HepG2 (cell line): ENCODE measurements around the gene ANKRD11. TPM values are rescaled to one million over a fixed set of nuclear protein-coding genes. Genes with fewer than 3 reads are reported as not detected.

Source experiments
- ATAC-seq: fragments of 200-7000 bp; cut with Tn5 transposase; 3 replicates; pipeline ENCODE4 v1.9.1; 2020; ENCODE audit warnings: mild to moderate bottlenecking, moderate library complexity
- BruUV-seq: library from RNA; stranded (reverse); fragments of 400-500 nt; replicated peaks from 2 replicates; lab custom pipeline; 2021; lab: Mats Ljungman, UMichigan
- CTCF ChIA-PET: fragments of 300-600 bp; formaldehyde crosslinking; extraction: SDS; loops from one replicate; lab custom pipeline; 2021; ENCODE audit warnings: low total read pairs, inconsistent platforms, low intra/inter-chr PET ratio; lab: Yijun Ruan, JAX
- POLR2A ChIA-PET: fragments of 350-600 bp; sonication (Branson Sonifier 250); formaldehyde crosslinking; loops from one replicate; lab custom pipeline; 2020; ENCODE audit warnings: antibody characterized with exemption, inconsistent platforms; lab: Yijun Ruan, JAX
- DNase-seq: peaks from one replicate; pipeline ENCODE4 v3.0.0-alpha.2; 2015; ENCODE audit warnings: low spot score
- FAIRE-seq: peaks from 3 replicates; lab custom pipeline; 2011; peaks lifted over from hg19 to GRCh38; lab: Jason Lieb, UNC
- H2AFZ ChIP-seq: one replicate; pipeline ENCODE4 v1.6.1; 2011; ENCODE audit warnings: low read length, inconsistent platforms
- H3K27ac ChIP-seq: fragments of 300-600 bp; 3 replicates; pipeline ENCODE4 v1.8.0; 2011; ENCODE audit warnings: mixed run types, mild to moderate bottlenecking, mixed read lengths, low read length, inconsistent platforms; ENCODE audit not compliant: insufficient read depth; ENCODE audit errors: extremely low read length
- H3K27me3 ChIP-seq, 2 experiments: fragments of 200-600 bp in 1 of 2; 2 replicates in 1 of 2; 3 replicates in 1 of 2; pipeline versions ENCODE4 v1.6.0 to v1.8.0; 2011; ENCODE audit warnings: low read length in 2 of 2, mild to moderate bottlenecking in 2 of 2, moderate library complexity in 2 of 2, inconsistent platforms in 1 of 2; ENCODE audit not compliant: insufficient read depth in 2 of 2, control insufficient read depth in 1 of 2
- H3K36me3 ChIP-seq, 2 experiments: fragments of 200-600 bp in 1 of 2; replicated peaks in 1 of 2; 2 replicates in 1 of 2; 3 replicates in 1 of 2; pipeline versions ENCODE4 v1.5.1 to v1.8.0; 2011; ENCODE audit warnings: low read length in 2 of 2, inconsistent platforms in 1 of 2; ENCODE audit not compliant: insufficient read depth in 2 of 2, control insufficient read depth in 1 of 2
- H3K4me1 ChIP-seq: 2 replicates; pipeline ENCODE4 v1.5.1; 2012; ENCODE audit warnings: low read length, inconsistent platforms; ENCODE audit not compliant: insufficient read depth
- H3K4me2 ChIP-seq: 2 replicates; pipeline ENCODE4 v1.6.0; 2011; ENCODE audit warnings: low read depth, low read length, inconsistent platforms
- H3K4me3 ChIP-seq, 3 experiments: fragments of 200-600 bp in 1 of 3; sonication (generic), shearing (Covaris generic) in 1 of 3; replicated peaks in 1 of 3; 2 replicates each; pipeline ENCODE4 v1.5.1; 2011 to 2016; ENCODE audit warnings: low read length in 3 of 3, inconsistent platforms in 2 of 3, low read depth in 2 of 3, mild to moderate bottlenecking in 2 of 3, control low read depth in 1 of 3, mixed read lengths in 1 of 3; ENCODE audit not compliant: insufficient read depth in 1 of 3
- H3K79me2 ChIP-seq: one replicate; pipeline ENCODE4 v1.6.1; 2011; ENCODE audit warnings: low read length, inconsistent platforms; ENCODE audit not compliant: insufficient read depth
- H3K9ac ChIP-seq: 2 replicates; pipeline ENCODE4 v1.6.0; 2011; ENCODE audit warnings: mild to moderate bottlenecking, low read depth, low read length, inconsistent platforms; ENCODE audit not compliant: insufficient read depth
- H3K9me3 ChIP-seq: 2 replicates; pipeline ENCODE4 v1.5.1; 2012; ENCODE audit warnings: mild to moderate bottlenecking, low read length
- H4K20me1 ChIP-seq: 2 replicates; pipeline ENCODE4 v1.6.0; 2011; ENCODE audit warnings: inconsistent platforms, mild to moderate bottlenecking, low read length, moderate library complexity; ENCODE audit not compliant: insufficient read depth
- AHDC1 ChIP-seq: sonication (generic); formaldehyde crosslinking; IDR thresholded peaks from 2 replicates; pipeline ENCODE4 v1.5.1; 2020; ENCODE audit warnings: mild to moderate bottlenecking, missing genetic modification reagents, borderline replicate concordance
- AKAP8 ChIP-seq: sonication (generic); formaldehyde crosslinking; IDR thresholded peaks from 2 replicates; pipeline ENCODE4 v1.5.1; 2020; ENCODE audit warnings: mild to moderate bottlenecking, missing genetic modification reagents
- FOXA1 ChIP-seq, 2 experiments: fragments of 450-650 bp in 1 of 2; sonication (generic) in 1 of 2; formaldehyde crosslinking in 1 of 2; IDR thresholded peaks; 2 replicates each; pipeline versions ENCODE4 v1.4.0 to v1.6.1; 2016 to 2020; ENCODE audit warnings: missing genetic modification reagents in 1 of 2
- KMT2A ChIP-seq: sonication (generic); formaldehyde crosslinking; IDR thresholded peaks from 2 replicates; pipeline ENCODE4 v1.4.0; 2020; ENCODE audit warnings: missing genetic modification reagents
- MEIS2 ChIP-seq: sonication (generic); formaldehyde crosslinking; IDR thresholded peaks from 2 replicates; pipeline ENCODE4 v1.9.0; 2021; ENCODE audit warnings: mild to moderate bottlenecking, missing genetic modification reagents
- SP2 ChIP-seq: sonication (generic); formaldehyde crosslinking; IDR thresholded peaks from 2 replicates; pipeline ENCODE4 v1.5.1; 2020; ENCODE audit warnings: mild to moderate bottlenecking, missing genetic modification reagents
- TBL1XR1 ChIP-seq: fragments of 150-350 bp; IDR thresholded peaks from 2 replicates; pipeline ENCODE4 v1.6.1; 2014; ENCODE audit warnings: borderline replicate concordance, low read length; ENCODE audit not compliant: partially characterized antibody
- ZBTB20 ChIP-seq: sonication (generic); formaldehyde crosslinking; IDR thresholded peaks from 2 replicates; pipeline ENCODE4 v1.8.1; 2023; ENCODE audit warnings: missing genetic modification reagents, low read depth, mild to moderate bottlenecking, borderline replicate concordance
- ZBTB38 ChIP-seq: sonication (generic); formaldehyde crosslinking; IDR thresholded peaks from 2 replicates; pipeline ENCODE4 v1.5.1; 2020; ENCODE audit warnings: mild to moderate bottlenecking, missing genetic modification reagents
- ZBTB44 ChIP-seq: sonication (generic); formaldehyde crosslinking; IDR thresholded peaks from 2 replicates; pipeline ENCODE4 v1.4.0; 2020; ENCODE audit warnings: missing genetic modification reagents
- ZFY ChIP-seq: sonication (generic); formaldehyde crosslinking; IDR thresholded peaks from 2 replicates; pipeline ENCODE4 v1.4.0; 2020; ENCODE audit warnings: missing genetic modification reagents
- ZNF292 ChIP-seq: sonication (generic); formaldehyde crosslinking; IDR thresholded peaks from 2 replicates; pipeline ENCODE4 v1.8.1; 2022; ENCODE audit warnings: mild to moderate bottlenecking, low read depth, missing genetic modification reagents, borderline replicate concordance
- ZNF556 ChIP-seq: sonication (generic); formaldehyde crosslinking; IDR thresholded peaks from 2 replicates; pipeline ENCODE4 v1.4.0; 2020; ENCODE audit warnings: mild to moderate bottlenecking, missing genetic modification reagents, borderline replicate concordance
- ZNF768 ChIP-seq: sonication (generic); formaldehyde crosslinking; IDR thresholded peaks from 2 replicates; pipeline ENCODE4 v1.4.0; 2020; ENCODE audit warnings: missing genetic modification reagents
- ZNF891 ChIP-seq: sonication (generic); formaldehyde crosslinking; IDR thresholded peaks from 2 replicates; pipeline ENCODE4 v1.5.0; 2020; ENCODE audit warnings: mild to moderate bottlenecking, missing genetic modification reagents
- ZSCAN29 ChIP-seq: sonication (generic); formaldehyde crosslinking; conservative IDR thresholded peaks from 2 replicates; pipeline ENCODE4 v1.4.0; 2020; ENCODE audit warnings: mild to moderate bottlenecking, missing genetic modification reagents
- WGBS: methylation state at CpG from one replicate; pipeline ENCODE4 v1.1.6; 2017; ENCODE audit warnings: low lambda C conversion rate; 5-methylcytosine and 5-hydroxymethylcytosine counted together
- in situ Hi-C: cut with HindIII; loops from 2 replicates; pipeline ENCODE4 v1.10.0; 2017; ENCODE audit warnings: low pct_unique_long_range_greater_than_20kb; ENCODE audit not compliant: extremely low pct_ligation_motif_present
- intact Hi-C: fragments of 100-400 bp; cut with micrococcal nuclease; formaldehyde crosslinking; loops from one replicate; pipeline ENCODE4 v1.10.0; 2022; ENCODE audit not compliant: unreplicated experiment
- polyA plus RNA-seq, 8 experiments: library from polyadenylated mRNA; depleted of rRNA in 3 of 8; stranded (reverse) in 7 of 8; unstranded in 1 of 8; fragments of >200 nt; fragmentation: Illumina TruSeq in 4 of 8; extraction: Trizol in 4 of 8; gene quantifications; 2 replicates each; pipeline versions ENCODE4 v1.2.1 to v1.2.3, GENCODE V29; 2011 to 2016; ENCODE audit warnings: low read depth in 4 of 8, missing spikeins in 1 of 8, mixed read lengths in 1 of 8; ENCODE audit not compliant: insufficient read depth in 1 of 8
- total RNA-seq, 5 experiments: library from RNA; depleted of rRNA; stranded (reverse); fragments of >200 nt; fragmentation: Illumina TruSeq; extraction: Trizol; gene quantifications; 2 replicates each; pipeline ENCODE4 v1.2.3, GENCODE V29; 2016; ENCODE audit warnings: low read depth in 1 of 5

ANKRD11 gene
- total and polyA plus RNA-seq, 2 of the 13 experiments (the other 11 are each of a cell fraction or from before 2014, with no cell fraction given), result 21.4 to 38.4 TPM

- Histone ChIP-seq H3K27ac (peak overlapping the region; percentile 63), H2AFZ (no peak overlapping the region), H3K4me2 (peak overlapping the region; percentile 70), H3K79me2 (peaks cover 98% of the 10 kb centered on the region), H3K36me3 (peaks cover 8 to 15% of the 10 kb centered on the region in 2 experiments), H3K9ac (peak overlapping the region; percentile 45), H3K4me3 (peak overlapping the region in 1 of 3 experiments; percentile 20; a peak in 2 of 6 replicates), H4K20me1 (peaks cover 99% of the 10 kb centered on the region), H3K9me3 (no peaks in the 10 kb centered on the region), H3K27me3 (no peaks in the 10 kb centered on the region), H3K4me1 (peaks cover 92% of the 10 kb centered on the region)
- DNase-seq (no peak), ATAC-seq (peak; percentile 54), FAIRE-seq (no peak)
- WGBS, result 40% methylated on average over 10 of the region's 10 CpGs
- ChIA-PET POLR2A (interaction anchor here (1.1 to 2.4 kb wide), 3 partner anchors 11 to 66 kb away, joined by 3 to 12 read pairs (median 3); partner anchors contain the start of gene SPG7), CTCF (no interaction called here)
- intact Hi-C loops, result loop anchor here (2.0 to 5.0 kb wide), 3 partner anchors 26 to 65 kb away; partner anchors contain the start of gene SPG7
- in situ Hi-C loops, result no loop called here
- BruUV-seq, result no TSS peak
- TF ChIP-seq SP2 (CRISPR knock-in tag), result no peak
- no peak for TF ChIP-seq ZSCAN29
- TF ChIP-seq MEIS2 (CRISPR knock-in tag), result peak; percentile 6; the same call in 1 of the 2 replicates
- 0 out of 2 replicates have a peak, but pooled peaks have one; percentile 11 for TF ChIP-seq ZNF891
- TF ChIP-seq ZNF556 (CRISPR knock-in tag), result 0 out of 2 replicates have a peak, but pooled peaks have one; percentile 25
- TF ChIP-seq ZBTB20 (CRISPR knock-in tag), result no peak
- peak; percentile 24 for TF ChIP-seq TBL1XR1
- 0 out of 2 replicates have a peak, but pooled peaks have one; percentile 21 for TF ChIP-seq AHDC1 (CRISPR knock-in tag)
- TF ChIP-seq KMT2A, result 0 out of 2 replicates have a peak, but pooled peaks have one; percentile 36
- peak; percentile 64; the same call in 1 of the 2 replicates for TF ChIP-seq ZNF768 (CRISPR knock-in tag)
- 0 out of 2 replicates have a peak, but pooled peaks have one; percentile 27 for TF ChIP-seq AKAP8 (CRISPR knock-in tag)
- TF ChIP-seq ZFY (CRISPR knock-in tag), result no peak
- no peak for TF ChIP-seq FOXA1 (IDR thresholded peaks at IDR 0.05)
- TF ChIP-seq FOXA1 (CRISPR knock-in tag; IDR thresholded peaks at IDR 0.05), result 0 out of 2 replicates have a peak, but pooled peaks have one; percentile 34
- no peak for TF ChIP-seq ZBTB44 (CRISPR knock-in tag)
- TF ChIP-seq ZNF292 (CRISPR knock-in tag), result no peak
- TF ChIP-seq ZBTB38 (CRISPR knock-in tag), result 0 out of 2 replicates have a peak, but pooled peaks have one; percentile 27
Measured at GRCh38 chr16:89442588-89442987, 47.8 kb downstream of the ANKRD11 start.
